ENCODE data around the gene VPS26A.
"Not testable (repeated sequence)": the region's sequence is repeated elsewhere in the genome, so short reads cannot be mapped to it uniquely, and the experiment has no call there.

Gene VPS26A

DNA sequence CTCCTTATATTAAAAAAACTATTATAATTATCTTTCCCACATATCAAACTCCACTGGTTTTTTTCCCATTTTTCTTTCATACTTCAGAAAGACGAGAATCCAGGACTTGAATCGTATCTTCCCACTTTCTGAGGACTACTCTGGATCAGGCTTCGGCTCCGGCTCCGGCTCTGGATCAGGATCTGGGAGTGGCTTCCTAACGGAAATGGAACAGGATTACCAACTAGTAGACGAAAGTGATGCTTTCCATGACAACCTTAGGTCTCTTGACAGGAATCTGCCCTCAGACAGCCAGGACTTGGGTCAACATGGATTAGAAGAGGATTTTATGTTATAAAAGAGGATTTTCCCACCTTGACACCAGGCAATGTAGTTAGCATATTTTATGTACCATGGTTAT is 20.2 kb upstream of the VPS26A start:
- DNase-seq (ENCODE audit: low read depth) = no peak

DNA sequence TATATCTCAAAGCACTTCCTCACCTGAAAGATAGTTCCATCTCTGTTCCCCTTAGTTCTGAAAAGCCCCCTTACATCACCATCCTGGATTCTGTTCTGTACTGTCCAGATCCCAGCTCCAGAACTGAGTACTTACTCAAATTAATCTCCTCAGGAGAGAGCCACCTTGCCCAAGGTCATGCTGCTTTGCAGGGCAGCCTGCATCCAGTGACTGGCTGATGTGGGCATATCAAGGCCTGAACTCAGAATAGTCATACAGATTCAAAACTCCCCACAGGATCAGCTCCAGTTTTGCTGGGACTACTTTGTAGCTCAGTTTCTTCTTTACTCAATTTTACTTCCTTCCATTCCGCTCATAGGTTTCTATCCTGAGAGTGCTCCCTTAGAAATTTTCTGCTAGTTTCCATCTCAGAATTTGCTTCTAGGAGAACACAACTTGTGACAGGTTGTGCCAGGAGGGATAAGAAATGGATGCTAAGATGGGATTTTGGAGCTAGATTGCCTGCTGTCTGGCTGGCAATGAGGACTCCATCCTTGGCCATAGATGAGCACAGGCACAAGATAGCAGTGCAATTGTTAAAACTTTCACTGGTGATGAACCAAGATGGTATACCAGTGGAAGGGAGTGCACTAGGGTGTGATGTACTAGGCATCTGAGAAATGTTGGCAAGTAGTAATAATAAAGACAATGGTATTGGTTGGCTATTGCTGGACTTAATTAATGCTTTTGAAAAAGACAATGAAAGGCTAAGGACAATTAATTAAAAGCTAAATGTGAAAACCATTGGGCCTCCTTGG is 18.8 kb upstream of the VPS26A start:
- DNase-seq (ENCODE audit: low read depth) = no peak

DNA sequence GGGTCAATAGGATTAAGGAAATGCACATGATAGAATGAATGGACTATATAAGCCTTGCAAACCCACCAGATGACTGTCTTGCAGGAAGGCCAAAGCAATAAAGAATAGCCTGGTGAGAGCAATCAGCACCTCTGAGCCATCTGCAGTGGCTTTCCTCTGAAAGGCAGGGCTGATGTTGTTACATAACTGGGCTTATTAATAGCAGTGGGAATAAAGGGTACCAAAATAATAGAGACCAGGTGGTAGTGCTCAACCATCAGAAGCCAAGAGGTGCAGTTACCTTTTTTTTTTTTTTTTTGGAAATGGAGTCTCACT is 16.8 kb upstream of the VPS26A start:
- DNase-seq (ENCODE audit: low read depth) = no peak

DNA sequence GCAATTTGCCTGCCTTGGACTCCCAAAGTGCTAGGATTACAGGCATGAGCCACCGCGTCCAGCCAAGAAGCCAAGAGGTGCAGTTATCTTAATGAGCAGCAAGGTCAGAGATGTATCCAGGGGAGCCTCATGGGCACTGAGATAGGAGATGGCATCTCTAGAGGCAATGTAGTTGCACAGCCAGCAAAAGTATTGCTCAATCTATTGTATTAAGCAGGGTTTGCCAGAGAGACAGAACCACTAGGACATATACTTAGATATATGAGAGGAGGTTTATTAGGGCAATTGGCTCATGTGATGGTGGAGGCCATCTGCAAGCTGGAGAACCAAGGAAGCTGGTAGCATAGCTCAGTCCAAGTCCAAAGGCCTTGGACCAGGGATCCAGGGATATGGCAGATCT is 16.3 kb upstream of the VPS26A start:
- no peak for DNase-seq (ENCODE audit: low read depth)

DNA sequence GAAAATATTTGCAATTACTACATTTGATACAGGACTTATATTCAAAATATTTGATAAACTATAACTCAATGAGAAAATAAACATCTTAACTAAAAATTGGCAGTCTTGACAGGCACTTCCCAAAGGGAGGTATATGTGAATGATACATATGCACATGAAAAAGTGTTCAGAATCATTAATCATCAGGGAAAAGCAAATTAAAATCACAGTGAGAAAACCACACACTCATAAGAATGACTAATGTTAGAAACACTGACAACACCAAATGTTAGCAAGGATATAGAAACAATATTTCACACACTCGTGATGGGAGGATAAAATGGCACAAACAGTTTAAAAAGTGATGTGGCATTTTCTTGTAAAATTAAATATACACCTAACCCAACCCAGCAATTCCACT is 4.1 kb upstream of the VPS26A start:
- DNase-seq (ENCODE audit: low read depth) = no peak

DNA sequence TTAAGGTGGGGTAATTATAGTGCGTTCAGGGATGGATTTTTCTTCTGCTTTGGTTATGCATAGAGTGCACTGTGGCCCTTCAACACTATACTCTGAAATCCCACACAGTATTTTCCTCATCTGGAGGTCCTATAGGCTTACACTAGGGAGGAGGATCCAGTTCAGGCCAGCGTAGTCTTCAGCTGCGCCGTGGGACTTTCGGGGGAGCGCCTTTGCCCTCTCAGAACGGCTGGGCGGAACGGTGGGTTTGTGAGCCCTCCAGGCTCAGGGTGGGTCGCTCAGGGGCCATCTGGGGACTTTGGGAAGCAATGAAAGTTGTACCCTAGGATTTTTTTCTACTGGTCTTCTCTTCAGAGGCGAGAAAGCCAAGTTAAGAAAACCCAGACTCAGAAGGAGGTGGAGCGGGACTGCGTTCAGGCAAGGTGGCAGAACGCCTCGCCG is 652 bp upstream of the VPS26A start:
- DNase-seq (ENCODE audit: low read depth) = no peak

DNA sequence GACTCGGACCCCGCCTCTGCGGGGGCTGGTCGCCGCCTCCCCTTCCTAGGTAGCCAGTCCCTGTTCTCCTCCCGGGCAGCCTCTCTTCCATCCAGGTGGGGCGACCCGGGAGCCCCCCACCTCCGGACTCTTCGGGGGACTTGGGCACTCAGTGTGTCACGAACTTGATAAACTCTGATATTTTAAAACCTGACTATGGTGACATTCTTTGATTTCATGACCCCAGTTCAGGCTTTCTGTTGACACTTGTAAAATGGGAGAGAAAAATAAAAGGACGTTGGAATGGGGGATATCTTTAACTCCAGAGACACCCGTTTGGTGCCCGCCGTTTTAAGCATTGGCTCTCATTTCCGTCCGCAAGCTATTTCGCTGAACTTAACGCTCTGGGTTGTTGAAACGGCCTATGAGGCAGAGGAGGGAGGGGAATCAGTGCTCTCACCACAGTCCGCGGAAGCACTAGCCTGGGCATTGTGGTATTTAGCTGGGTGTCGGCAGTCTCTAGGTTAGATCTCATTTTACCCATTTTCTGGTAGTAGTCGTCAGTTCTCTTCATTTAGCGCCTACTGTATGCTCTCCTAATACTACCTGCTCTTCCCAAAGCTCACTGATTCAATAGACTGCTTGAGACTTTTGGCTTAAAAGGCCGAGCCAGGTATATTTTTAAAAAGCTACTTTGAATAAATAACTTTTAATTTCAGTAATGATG is 738 bp downstream of the VPS26A start:
- DNase-seq (ENCODE audit: low read depth) = peak; percentile 32

DNA sequence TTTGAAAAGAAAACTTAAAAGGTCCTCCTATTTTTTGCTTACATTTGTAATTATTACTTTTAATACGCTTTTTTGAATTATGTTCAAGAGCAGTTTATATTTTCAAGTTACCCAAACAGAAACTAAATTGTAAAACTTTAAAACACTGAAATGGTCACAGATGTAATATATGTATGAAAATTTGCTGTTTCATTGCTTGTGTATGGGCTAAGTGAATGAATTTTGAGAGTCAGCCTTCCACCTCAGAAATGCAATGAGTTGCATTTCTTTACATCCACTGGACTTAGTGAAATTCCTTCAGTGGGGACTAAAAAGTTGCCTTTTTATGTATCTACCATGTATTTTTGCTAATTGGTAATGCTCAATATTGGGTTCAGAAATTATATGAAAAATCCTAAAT is 1.6 kb downstream of the VPS26A start:
- no peak for DNase-seq (ENCODE audit: low read depth)

DNA sequence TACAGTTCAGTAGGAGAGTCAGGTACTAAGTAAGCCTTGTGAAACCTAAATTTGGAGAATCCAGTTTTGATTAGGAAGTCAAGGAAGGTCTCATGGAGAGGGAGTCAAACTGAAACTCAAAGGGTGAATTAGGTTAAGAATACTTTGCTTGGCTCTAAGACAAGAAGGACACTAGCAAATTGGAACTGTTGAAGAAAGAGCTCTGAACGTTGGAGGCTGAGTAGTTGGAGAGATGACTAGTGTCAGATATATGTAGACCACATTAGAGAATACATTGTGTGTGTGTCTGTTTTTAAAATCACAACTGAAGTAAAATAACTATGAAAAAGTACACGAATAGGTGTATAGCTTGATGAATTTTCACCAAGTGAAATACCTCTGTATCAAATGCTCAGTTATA is 6.3 kb downstream of the VPS26A start:
- DNase-seq (ENCODE audit: low read depth) = no peak

DNA sequence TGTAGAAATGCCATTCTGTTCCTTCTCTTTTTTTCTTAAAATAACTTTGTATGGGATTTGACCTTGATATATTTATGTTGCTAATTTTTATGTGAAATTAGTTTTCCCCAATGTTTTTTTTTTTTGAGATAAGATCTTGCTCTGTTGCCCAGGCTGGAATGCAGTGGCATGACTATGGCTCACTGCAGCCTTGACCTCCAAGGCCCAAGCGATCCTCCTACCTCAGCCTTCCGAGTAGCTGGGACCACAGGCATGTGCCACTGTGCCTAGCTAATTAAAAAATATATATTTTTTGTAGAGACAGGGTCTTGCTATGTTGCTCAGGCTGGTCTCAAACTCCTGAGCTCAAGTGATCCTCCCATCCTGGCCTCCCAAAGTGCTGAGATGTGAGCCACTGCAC is 16.0 kb downstream of the VPS26A start:
- no peak for DNase-seq (ENCODE audit: low read depth)

DNA sequence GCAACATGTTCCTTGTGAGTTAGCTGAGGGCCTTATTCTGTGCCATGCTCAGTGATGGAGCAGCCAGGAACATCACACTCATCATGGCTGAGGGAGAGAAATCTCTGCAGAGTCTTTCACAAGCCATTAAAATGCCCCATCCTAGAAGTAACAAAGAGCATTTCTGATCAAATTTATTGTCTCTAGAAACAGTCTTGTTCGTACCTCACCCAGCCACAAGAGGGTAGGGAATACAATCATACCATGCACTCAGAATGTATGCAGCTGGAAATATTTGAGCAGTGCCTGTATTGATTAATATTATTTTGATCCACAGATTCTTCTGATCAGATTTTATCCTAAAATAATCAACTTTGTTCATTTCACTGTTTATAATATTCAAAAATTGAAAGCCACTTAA is 17.3 kb downstream of the VPS26A start:
- no peak for DNase-seq (ENCODE audit: low read depth)

DNA sequence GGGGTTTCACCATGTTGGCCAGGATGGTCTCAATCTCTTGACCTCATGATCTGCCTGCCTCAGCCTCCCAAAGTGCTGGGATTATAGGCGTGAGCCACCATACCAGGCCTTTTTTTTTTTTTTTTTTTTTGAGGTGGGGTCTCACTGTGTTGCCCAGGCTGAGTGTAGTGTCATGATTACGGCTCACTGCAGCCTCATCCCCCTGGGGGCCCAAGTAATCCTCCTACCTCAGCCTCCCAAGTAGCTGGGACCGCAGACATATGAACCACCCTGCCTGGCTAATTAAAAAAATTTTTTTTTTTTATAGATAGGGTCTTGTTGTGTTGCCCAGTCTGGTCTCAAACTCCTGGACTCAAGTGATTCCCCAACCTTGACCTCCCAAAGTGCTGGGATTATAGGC is 18.1 kb downstream of the VPS26A start:
- DNase-seq (ENCODE audit: low read depth) = not testable (repeated sequence)

DNA sequence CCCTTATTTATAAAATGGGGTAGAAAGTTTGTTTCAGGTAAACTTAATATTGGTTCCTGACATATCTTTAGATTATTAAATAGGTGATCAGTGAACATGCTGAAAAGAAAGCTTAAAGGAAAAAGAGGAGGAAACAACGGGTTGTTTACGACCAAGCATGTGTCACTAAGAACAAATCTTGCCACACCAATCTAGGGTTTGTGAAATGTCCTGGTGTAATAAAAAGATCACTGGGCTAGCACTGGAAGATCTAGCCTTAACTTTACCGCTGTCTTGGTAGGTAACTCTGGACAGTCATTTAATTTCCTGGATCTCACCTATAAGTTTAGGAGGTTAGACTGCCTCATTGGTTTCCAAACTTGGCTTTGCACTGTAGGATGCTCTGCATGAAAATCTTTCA is 19.0 kb downstream of the VPS26A start:
- no peak for DNase-seq (ENCODE audit: low read depth)

DNA sequence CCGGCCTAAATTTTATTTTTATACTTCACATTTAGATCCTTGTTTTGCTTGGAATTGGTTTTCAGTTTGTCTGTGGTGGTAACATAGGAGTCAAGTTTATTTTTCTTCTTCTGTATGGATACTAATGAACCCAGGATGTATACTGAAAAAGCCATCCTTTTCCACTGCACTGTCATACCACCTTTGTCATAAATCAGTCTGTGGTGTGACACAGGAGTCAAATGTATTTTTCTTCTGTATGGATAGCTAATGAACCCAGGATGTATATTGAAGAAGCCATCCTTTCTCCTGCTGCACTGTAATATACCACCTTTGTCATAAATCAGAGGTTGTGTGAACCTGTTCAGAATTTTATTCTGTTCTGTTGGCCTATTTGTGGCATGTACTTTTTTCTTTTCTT is 21.4 kb downstream of the VPS26A start:
- no peak for DNase-seq (ENCODE audit: low read depth)

DNA sequence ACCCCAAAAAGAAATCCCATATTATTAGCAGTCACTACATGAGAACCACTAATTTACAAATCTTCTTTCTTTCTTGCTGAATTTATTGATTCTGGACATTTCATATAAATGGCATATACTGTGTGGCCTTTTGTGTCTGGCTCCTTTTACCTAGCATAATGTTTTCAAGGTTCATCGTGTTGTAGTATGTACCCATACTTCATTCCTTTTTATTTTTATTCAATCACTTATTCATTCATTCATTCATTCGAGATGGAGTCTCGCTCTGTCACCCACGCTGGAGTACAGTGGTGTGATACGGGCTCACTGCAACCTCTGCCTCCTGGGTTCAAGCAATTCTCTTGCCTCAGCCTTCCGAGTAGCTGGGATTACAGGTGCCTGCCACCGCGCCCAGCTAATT is 21.9 kb downstream of the VPS26A start:
- DNase-seq (ENCODE audit: low read depth) = no peak

DNA sequence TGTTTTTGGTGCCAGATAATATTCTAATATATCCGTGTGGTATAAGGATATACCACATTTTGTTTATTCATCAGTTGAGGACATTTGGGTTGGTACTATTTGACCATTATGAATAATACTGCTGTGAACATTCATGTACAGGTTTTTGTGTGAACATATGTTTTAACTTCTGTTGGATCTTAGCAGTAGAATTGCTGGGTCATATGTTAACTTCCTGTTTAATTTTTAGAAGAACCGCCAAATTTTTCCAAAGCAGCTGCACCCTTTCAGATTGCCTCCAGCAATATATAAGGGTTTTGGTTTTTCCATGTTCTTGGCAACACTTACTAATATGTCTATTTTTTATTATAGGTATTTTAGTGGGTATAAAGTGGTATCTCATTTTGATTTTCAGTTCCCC is 22.8 kb downstream of the VPS26A start:
- DNase-seq (ENCODE audit: low read depth) = no peak

DNA sequence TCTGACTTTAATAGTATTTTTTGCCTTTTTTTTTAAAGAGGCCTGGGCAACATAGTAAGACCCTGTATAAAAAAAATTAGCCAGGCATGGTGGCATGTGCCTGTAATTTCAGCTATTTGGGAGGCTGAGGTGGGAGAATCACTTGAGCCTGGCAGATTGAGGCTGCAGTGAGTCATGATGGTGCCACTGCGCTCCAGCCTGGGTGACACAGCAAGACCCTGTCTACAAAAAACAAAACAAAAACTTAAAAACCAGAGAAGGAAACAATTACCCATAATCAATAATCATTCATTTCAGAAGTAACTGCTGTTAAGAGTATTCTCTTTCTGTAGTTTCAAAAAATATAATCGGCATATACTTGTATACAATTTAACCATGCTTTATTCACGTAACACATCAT is 28.0 kb downstream of the VPS26A start:
- DNase-seq (ENCODE audit: low read depth) = no peak

DNA sequence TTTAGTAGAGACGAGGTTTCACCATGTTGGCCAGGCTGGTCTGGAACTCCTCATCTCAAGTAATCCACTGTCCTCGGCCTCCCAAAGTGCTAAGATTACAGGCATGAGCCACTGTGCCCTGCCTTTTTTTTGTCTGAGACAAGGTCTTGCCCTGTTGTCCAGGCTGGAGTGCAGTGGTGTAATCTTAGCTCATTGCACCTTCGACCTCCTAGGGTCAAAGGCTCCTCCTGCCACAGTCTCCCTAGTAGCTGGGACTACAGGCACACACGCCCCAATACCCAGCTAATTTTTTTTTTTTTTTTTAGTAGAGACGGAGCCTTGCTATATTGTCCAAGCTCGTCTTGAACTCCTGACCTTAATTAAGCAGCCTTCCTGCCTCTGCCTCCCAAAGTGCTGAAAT is 29.2 kb downstream of the VPS26A start:
- no peak for DNase-seq (ENCODE audit: low read depth)

DNA sequence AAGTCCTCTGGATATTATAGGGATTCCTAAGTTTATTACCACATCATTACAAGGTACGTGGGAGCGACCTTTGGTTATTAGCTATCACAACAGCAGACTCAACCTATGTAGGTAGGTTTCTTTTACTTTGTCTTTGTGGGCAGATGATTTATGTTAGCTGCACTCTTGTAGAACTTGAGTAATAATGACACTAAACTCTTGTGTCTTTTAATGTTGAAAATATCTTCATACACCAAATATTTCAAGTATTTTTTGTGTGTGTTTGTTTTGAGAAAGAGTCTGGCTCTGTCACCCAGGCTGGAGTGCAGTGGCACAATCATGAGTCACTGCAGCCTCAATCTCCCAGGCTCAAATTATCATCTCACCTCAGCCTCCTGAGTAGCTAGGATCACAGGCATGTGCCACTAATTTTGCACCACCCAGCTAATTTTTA is 36.8 kb downstream of the VPS26A start:
- no peak for DNase-seq (ENCODE audit: low read depth)

DNA sequence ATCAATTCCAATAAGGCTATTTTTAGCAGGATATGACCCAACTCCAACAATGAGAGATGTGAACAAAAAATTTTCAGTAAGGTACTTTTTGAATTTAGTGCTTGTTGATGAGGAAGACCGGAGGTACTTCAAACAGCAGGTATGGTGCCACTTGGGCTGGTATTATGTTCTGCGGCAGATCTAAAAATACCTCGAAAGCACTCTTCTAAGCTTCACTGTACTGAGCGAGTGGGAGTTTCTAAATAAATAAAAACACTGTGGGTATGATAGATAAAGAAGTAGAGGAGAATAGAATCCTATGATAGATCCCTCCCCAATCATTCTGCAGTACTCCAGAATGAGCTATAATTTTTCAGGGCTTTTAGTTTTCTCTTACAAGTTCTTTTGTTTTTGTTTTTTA is 44.5 kb downstream of the VPS26A start:
- DNase-seq (ENCODE audit: low read depth) = no peak

DNA sequence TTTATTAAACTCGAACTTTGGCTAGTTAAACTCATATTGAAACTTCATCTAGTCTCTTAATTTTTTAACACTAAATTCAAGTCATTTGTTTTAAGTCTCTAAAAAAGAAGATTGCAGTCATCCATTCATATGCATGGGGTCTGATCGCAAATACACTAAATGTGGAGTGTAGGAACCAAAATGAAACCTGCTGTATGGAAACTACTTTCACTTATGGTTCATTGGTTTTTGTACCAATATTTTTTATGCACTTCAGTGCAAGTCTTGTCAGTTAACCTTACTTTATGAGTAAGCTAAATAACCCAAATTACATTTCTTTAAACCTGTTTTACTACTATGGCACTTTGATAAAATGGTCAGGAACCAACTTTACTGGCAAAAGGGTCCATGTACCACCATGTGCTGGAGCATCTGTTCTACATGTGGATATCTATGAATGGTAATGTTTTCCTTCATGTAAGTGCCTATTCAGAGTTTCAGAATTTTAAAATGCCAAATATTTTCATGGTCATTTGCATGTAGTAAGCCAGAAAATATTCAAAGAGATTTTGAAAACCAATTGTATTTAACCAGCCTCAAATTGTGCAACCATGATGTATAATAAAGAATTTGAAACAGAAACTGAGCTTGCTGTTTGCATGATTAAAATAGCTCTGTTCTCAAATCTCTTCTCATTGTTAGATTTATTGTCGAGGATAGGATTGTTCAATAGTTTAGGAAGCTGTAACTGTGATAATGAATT is 48.4 kb downstream of the VPS26A start:
- DNase-seq (ENCODE audit: low read depth) = no peak

DNA sequence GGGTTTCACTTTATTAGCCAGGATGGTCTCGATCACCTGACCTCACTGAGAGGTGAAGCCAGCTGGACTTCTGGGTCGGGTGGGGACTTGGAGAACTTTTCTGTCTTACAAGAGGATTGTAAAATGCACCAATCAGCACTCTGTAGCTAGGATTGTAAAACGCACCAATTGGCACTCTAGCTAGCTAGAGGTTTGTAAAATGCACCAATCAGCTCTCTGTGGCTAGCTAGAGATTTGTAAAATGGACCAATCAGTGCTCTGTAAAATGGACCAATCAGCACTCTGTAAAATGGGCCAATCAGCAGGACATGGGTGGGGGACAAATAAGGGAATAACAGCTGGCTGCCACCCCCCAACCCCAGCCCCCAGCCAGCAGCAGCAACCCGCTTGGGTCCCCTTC is 51.3 kb downstream of the VPS26A start:
- DNase-seq (ENCODE audit: low read depth) = not testable (repeated sequence)

DNA sequence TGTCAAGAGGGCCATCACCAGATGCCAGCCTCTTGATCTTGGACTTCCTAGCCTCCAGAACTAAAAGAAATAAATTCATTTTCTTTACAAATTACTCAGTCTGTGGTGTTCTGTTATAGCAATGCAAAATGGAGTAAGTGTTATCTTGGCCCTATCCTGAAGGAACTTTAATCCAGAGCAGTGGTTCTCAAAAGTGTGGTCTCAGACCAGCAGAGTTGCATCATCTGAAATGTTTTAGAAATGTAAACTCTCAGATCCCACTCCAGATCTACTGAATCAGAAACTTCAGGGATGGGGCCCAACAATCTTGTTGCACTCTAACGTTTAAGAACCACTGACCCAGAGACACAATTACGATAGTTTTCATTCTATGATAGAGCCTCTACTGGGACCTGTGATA is 52.8 kb downstream of the VPS26A start:
- DNase-seq (ENCODE audit: low read depth) = no peak

Measured in stimulated activated CD8-positive, alpha-beta memory T cell treated with anti-CD3 and anti-CD28 coated beads, Interleukin-12 subunit alpha, Interleukin-12 subunit beta, amount 100 ng/mL, for 1 hour (primary cell).